ENCODE data around the gene USP1.

USP1 gene

GRCh38 chr1:62429581-62429980, 7.3 kb upstream of the USP1 start:
- no peak overlapping the region for H3K14ac ChIP-seq (ENCODE audit: low read length in 2 of 2)
- H4K91ac ChIP-seq (ENCODE audit: low read length) = no peak overlapping the region
- no peaks in the 10 kb centered on the region for H3K4me1 ChIP-seq (ENCODE audit: control insufficient read depth, insufficient read depth, low read depth, low read length)
- no peaks in the 10 kb centered on the region for H3K9me3 ChIP-seq (ENCODE audit: control insufficient read depth, low read length)
- H3K23ac ChIP-seq (ENCODE audit: low read length in 2 of 2) = no peak overlapping the region
- H2BK12ac ChIP-seq (ENCODE audit: low read length in 2 of 2) = no peak overlapping the region
- no peak overlapping the region for H3K27ac ChIP-seq (ENCODE audit: low read length, poor library complexity, severe bottlenecking)
- H2BK120ac ChIP-seq (ENCODE audit: low read depth, low read length) = no peak overlapping the region
- H3K4ac ChIP-seq (ENCODE audit: low read depth in 1 of 2, low read length in 2 of 2) = no peak overlapping the region
- no peaks in the 10 kb centered on the region for H3K79me1 ChIP-seq (replicated peaks; ENCODE audit: low read length, poor library complexity, severe bottlenecking)
- no peak overlapping the region for H2BK5ac ChIP-seq (ENCODE audit: low read depth, low read length, poor library complexity, severe bottlenecking)
- H3K9ac ChIP-seq (ENCODE audit: low read length) = no peak overlapping the region
- no peak for DNase-seq
- H3K18ac ChIP-seq (ENCODE audit: low read depth in 1 of 2, low read length in 2 of 2) = no peak overlapping the region
- no peak overlapping the region for H2AK5ac ChIP-seq (ENCODE audit: low read length, severe bottlenecking)
- H2BK15ac ChIP-seq (ENCODE audit: low read depth, poor library complexity, severe bottlenecking) = no peak overlapping the region
- H3K4me2 ChIP-seq (ENCODE audit: low read length, poor library complexity, severe bottlenecking) = no peak overlapping the region
- peaks cover 0 to 6% of the 10 kb centered on the region in 2 experiments for H3K27me3 ChIP-seq (ENCODE audit: control insufficient read depth in 1 of 2, insufficient read depth in 1 of 2, low read length in 2 of 2)
- no peak overlapping the region for H3K4me3 ChIP-seq (ENCODE audit: insufficient read depth in 1 of 2, low read depth in 1 of 2, low read length in 2 of 2)
- H4K8ac ChIP-seq (ENCODE audit: low read length) = no peak overlapping the region
- no peaks in the 10 kb centered on the region for H3K36me3 ChIP-seq (ENCODE audit: control insufficient read depth in 1 of 2, insufficient read depth in 2 of 2, low read depth in 1 of 2, low read length in 2 of 2)
- H2AFZ ChIP-seq (ENCODE audit: low read depth, low read length) = no peak overlapping the region
- WGBS = 100% methylated on average over 2 of the region's 2 CpGs

- no peak overlapping the region for H3K14ac ChIP-seq (ENCODE audit: low read length in 2 of 2)
- no peaks in the 10 kb centered on the region for H3K79me1 ChIP-seq (replicated peaks; ENCODE audit: low read length, poor library complexity, severe bottlenecking)
- peaks cover 0 to 4% of the 10 kb centered on the region in 2 experiments for H3K36me3 ChIP-seq (ENCODE audit: control insufficient read depth in 1 of 2, insufficient read depth in 2 of 2, low read depth in 1 of 2, low read length in 2 of 2)
- H3K4me3 ChIP-seq (ENCODE audit: insufficient read depth in 1 of 2, low read depth in 1 of 2, low read length in 2 of 2) = no peak overlapping the region
- no peak overlapping the region for H2BK120ac ChIP-seq (ENCODE audit: low read depth, low read length)
- no peak overlapping the region for H3K4ac ChIP-seq (ENCODE audit: low read depth in 1 of 2, low read length in 2 of 2)
- H3K27me3 ChIP-seq (ENCODE audit: control insufficient read depth in 1 of 2, insufficient read depth in 1 of 2, low read length in 2 of 2) = peaks cover 0 to 6% of the 10 kb centered on the region in 2 experiments
- no peak overlapping the region for H3K4me2 ChIP-seq (ENCODE audit: low read length, poor library complexity, severe bottlenecking)
- WGBS = 91% methylated on average over 6 of the region's 10 CpGs
- no peak overlapping the region for H2BK5ac ChIP-seq (ENCODE audit: low read depth, low read length, poor library complexity, severe bottlenecking)
- H3K18ac ChIP-seq (ENCODE audit: low read depth in 1 of 2, low read length in 2 of 2) = no peak overlapping the region
- H2BK12ac ChIP-seq (ENCODE audit: low read length in 2 of 2) = no peak overlapping the region
- no peak overlapping the region for H3K27ac ChIP-seq (ENCODE audit: low read length, poor library complexity, severe bottlenecking)
- no peak overlapping the region for H3K9ac ChIP-seq (ENCODE audit: low read length)
- H4K8ac ChIP-seq (ENCODE audit: low read length) = peak overlapping the region; percentile 12
- peaks cover under 1% of the 10 kb centered on the region for H3K4me1 ChIP-seq (ENCODE audit: control insufficient read depth, insufficient read depth, low read depth, low read length)
- H2BK15ac ChIP-seq (ENCODE audit: low read depth, poor library complexity, severe bottlenecking) = no peak overlapping the region
- H3K23ac ChIP-seq (ENCODE audit: low read length in 2 of 2) = no peak overlapping the region
- no peak overlapping the region for H2AFZ ChIP-seq (ENCODE audit: low read depth, low read length)
- H2AK5ac ChIP-seq (ENCODE audit: low read length, severe bottlenecking) = no peak overlapping the region
- H3K9me3 ChIP-seq (ENCODE audit: control insufficient read depth, low read length) = no peaks in the 10 kb centered on the region
- DNase-seq = no peak
- no peak overlapping the region for H4K91ac ChIP-seq (ENCODE audit: low read length)
These were observed 2.8 kb upstream of the USP1 start for GRCh38 chr1:62433861-62434617.

GRCh38 chr1:62434618-62435001, 2.2 kb upstream of the USP1 start:
- Histone ChIP-seq H3K36me3 (ENCODE audit: control insufficient read depth in 1 of 2, insufficient read depth in 2 of 2, low read depth in 1 of 2, low read length in 2 of 2) (peaks cover 0 to 4% of the 10 kb centered on the region in 2 experiments), H3K9ac (ENCODE audit: low read length) (no peak overlapping the region), H3K4ac (ENCODE audit: low read depth in 1 of 2, low read length in 2 of 2) (no peak overlapping the region), H3K27me3 (ENCODE audit: control insufficient read depth in 1 of 2, insufficient read depth in 1 of 2, low read length in 2 of 2) (peaks cover 0 to 6% of the 10 kb centered on the region in 2 experiments), H3K18ac (ENCODE audit: low read depth in 1 of 2, low read length in 2 of 2) (no peak overlapping the region), H3K14ac (ENCODE audit: low read length in 2 of 2) (no peak overlapping the region), H2AFZ (ENCODE audit: low read depth, low read length) (no peak overlapping the region), H4K91ac (ENCODE audit: low read length) (no peak overlapping the region), H2BK120ac (ENCODE audit: low read depth, low read length) (no peak overlapping the region), H3K79me1 (replicated peaks; ENCODE audit: low read length, poor library complexity, severe bottlenecking) (no peaks in the 10 kb centered on the region), H3K9me3 (ENCODE audit: control insufficient read depth, low read length) (no peaks in the 10 kb centered on the region), H3K23ac (ENCODE audit: low read length in 2 of 2) (no peak overlapping the region), H3K4me1 (ENCODE audit: control insufficient read depth, insufficient read depth, low read depth, low read length) (peaks cover 3% of the 10 kb centered on the region), H3K27ac (ENCODE audit: low read length, poor library complexity, severe bottlenecking) (no peak overlapping the region), H2AK5ac (ENCODE audit: low read length, severe bottlenecking) (no peak overlapping the region), H2BK5ac (ENCODE audit: low read depth, low read length, poor library complexity, severe bottlenecking) (no peak overlapping the region), H4K8ac (ENCODE audit: low read length) (no peak overlapping the region), H3K4me2 (ENCODE audit: low read length, poor library complexity, severe bottlenecking) (no peak overlapping the region), H2BK15ac (ENCODE audit: low read depth, poor library complexity, severe bottlenecking) (no peak overlapping the region), H3K4me3 (ENCODE audit: insufficient read depth in 1 of 2, low read depth in 1 of 2, low read length in 2 of 2) (no peak overlapping the region), H2BK12ac (ENCODE audit: low read length in 2 of 2) (no peak overlapping the region)
- DNase-seq = no peak
- WGBS = 98% methylated on average over 12 of the region's 12 CpGs

- peaks cover 0 to 4% of the 10 kb centered on the region in 2 experiments for H3K36me3 ChIP-seq (ENCODE audit: control insufficient read depth in 1 of 2, insufficient read depth in 2 of 2, low read depth in 1 of 2, low read length in 2 of 2)
- H2AFZ ChIP-seq (ENCODE audit: low read depth, low read length) = peak overlapping the region; percentile 73
- H3K79me1 ChIP-seq (replicated peaks; ENCODE audit: low read length, poor library complexity, severe bottlenecking) = no peaks in the 10 kb centered on the region
- peak overlapping the region; percentile 58 for H3K4me2 ChIP-seq (ENCODE audit: low read length, poor library complexity, severe bottlenecking)
- H3K4me1 ChIP-seq (ENCODE audit: control insufficient read depth, insufficient read depth, low read depth, low read length) = peaks cover 3% of the 10 kb centered on the region
- peak overlapping the region; percentile 18 for H2AK5ac ChIP-seq (ENCODE audit: low read length, severe bottlenecking)
- H2BK5ac ChIP-seq (ENCODE audit: low read depth, low read length, poor library complexity, severe bottlenecking) = peak overlapping the region; percentile 87
- peaks cover 0 to 6% of the 10 kb centered on the region in 2 experiments for H3K27me3 ChIP-seq (ENCODE audit: control insufficient read depth in 1 of 2, insufficient read depth in 1 of 2, low read length in 2 of 2)
- H4K91ac ChIP-seq (ENCODE audit: low read length) = peak overlapping the region; percentile 93
- H3K23ac ChIP-seq (ENCODE audit: low read length in 2 of 2) = peak overlapping the region; percentile 66 to 72
- no peak for DNase-seq
- peak overlapping the region; percentile 97 for H3K27ac ChIP-seq (ENCODE audit: low read length, poor library complexity, severe bottlenecking)
- peak overlapping the region; percentile 95 to 99 for H3K18ac ChIP-seq (ENCODE audit: low read depth in 1 of 2, low read length in 2 of 2)
- H2BK15ac ChIP-seq (ENCODE audit: low read depth, poor library complexity, severe bottlenecking) = no peak overlapping the region
- WGBS = 55% methylated on average over 31 of the region's 31 CpGs
- H2BK120ac ChIP-seq (ENCODE audit: low read depth, low read length) = peak overlapping the region; percentile 85
- H3K4me3 ChIP-seq (ENCODE audit: insufficient read depth in 1 of 2, low read depth in 1 of 2, low read length in 2 of 2) = peak overlapping the region; percentile 61 to 89
- H3K9ac ChIP-seq (ENCODE audit: low read length) = peak overlapping the region; percentile 98
- peak overlapping the region in 1 of 2 experiments; percentile 46 for H3K14ac ChIP-seq (ENCODE audit: low read length in 2 of 2)
- no peak overlapping the region for H2BK12ac ChIP-seq (ENCODE audit: low read length in 2 of 2)
- peak overlapping the region; percentile 99 for H4K8ac ChIP-seq (ENCODE audit: low read length)
- H3K4ac ChIP-seq (ENCODE audit: low read depth in 1 of 2, low read length in 2 of 2) = peak overlapping the region; percentile 64 to 86
- H3K9me3 ChIP-seq (ENCODE audit: control insufficient read depth, low read length) = no peaks in the 10 kb centered on the region
These were observed 1.4 kb upstream of the USP1 start for GRCh38 chr1:62435231-62436038.
